Endothelial cell of umbilical vein (primary cell): ENCODE measurements around the gene ALDH1A3. TPM values are rescaled to one million over a fixed set of nuclear protein-coding genes. Genes with fewer than 3 reads are reported as not detected.

Experiments
- BruUV-seq: library from RNA; stranded (reverse); fragments of 400-500 nt; replicated peaks from 2 replicates; lab custom pipeline; 2021; lab: Mats Ljungman, UMichigan
- CTCF ChIA-PET: fragments of 300-600, 350-600 bp; sonication (Branson Sonifier 250); formaldehyde crosslinking; loops from one replicate; lab custom pipeline; 2021; ENCODE audit warnings: antibody characterized with exemption, inconsistent platforms; lab: Charles Lee
- POLR2A ChIA-PET: fragments of 300-600, 350-600 bp; sonication (Branson Sonifier 250); formaldehyde crosslinking; loops from one replicate; lab custom pipeline; 2021; ENCODE audit warnings: antibody characterized with exemption, inconsistent platforms; lab: Charles Lee
- DNase-seq: peaks from one replicate; pipeline ENCODE4 v3.0.0-alpha.2; 2011; ENCODE audit warnings: low read depth, low spot score
- FAIRE-seq: peaks from 2 replicates; lab custom pipeline; 2011; peaks lifted over from hg19 to GRCh38; lab: Jason Lieb, UNC
- H2AFZ ChIP-seq: 2 replicates; pipeline ENCODE4 v1.6.0; 2012; ENCODE audit warnings: low read depth, low read length, control low read depth, inconsistent platforms
- H3K27ac ChIP-seq: 2 replicates; pipeline ENCODE4 v1.5.1; 2011; ENCODE audit warnings: low read depth, mild to moderate bottlenecking, control low read depth, low read length, moderate library complexity; ENCODE audit not compliant: insufficient read depth
- H3K27me3 ChIP-seq, 2 experiments: 2 replicates each; pipeline versions ENCODE4 v1.6.0 to v1.6.1; 2011; ENCODE audit warnings: low read length in 2 of 2, mixed read lengths in 1 of 2; ENCODE audit not compliant: control insufficient read depth in 2 of 2, insufficient read depth in 2 of 2
- H3K36me3 ChIP-seq, 2 experiments: 2 replicates in 1 of 2; 3 replicates in 1 of 2; pipeline ENCODE4 v1.5.1; 2011; ENCODE audit warnings: low read length in 2 of 2, mild to moderate bottlenecking in 1 of 2, moderate library complexity in 1 of 2; ENCODE audit not compliant: control insufficient read depth in 2 of 2, insufficient read depth in 2 of 2; ENCODE audit errors: extremely low read depth in 1 of 2
- H3K4me1 ChIP-seq: 3 replicates; pipeline ENCODE4 v1.5.1; 2011; ENCODE audit warnings: mild to moderate bottlenecking, low read length; ENCODE audit not compliant: control insufficient read depth, insufficient read depth; ENCODE audit errors: extremely low read depth
- H3K4me2 ChIP-seq: 2 replicates; pipeline ENCODE4 v1.6.1; 2011; ENCODE audit warnings: low read length, control low read depth, mixed read lengths; ENCODE audit not compliant: insufficient read depth
- H3K4me3 ChIP-seq, 3 experiments: fragments of 200-600 bp in 1 of 3; sonication (generic), shearing (Covaris generic) in 1 of 3; replicated peaks in 1 of 3; 2 replicates each; pipeline ENCODE4 v1.5.1; 2011 to 2016; ENCODE audit warnings: control low read depth in 3 of 3, low read length in 3 of 3, mild to moderate bottlenecking in 2 of 3, inconsistent platforms in 1 of 3, low read depth in 1 of 3, moderate library complexity in 1 of 3; ENCODE audit not compliant: insufficient read depth in 1 of 3
- H3K79me2 ChIP-seq: 2 replicates; pipeline ENCODE4 v1.6.0; 2012; ENCODE audit warnings: low read length, inconsistent platforms; ENCODE audit not compliant: control insufficient read depth, insufficient read depth
- H3K9ac ChIP-seq: replicated peaks from 2 replicates; pipeline ENCODE3; 2011; ENCODE audit warnings: low read length, control low read depth; ENCODE audit not compliant: insufficient read depth; ENCODE audit errors: extremely low read depth
- H3K9me1 ChIP-seq: replicated peaks from 3 replicates; pipeline ENCODE4 v1.6.0; 2011; ENCODE audit warnings: mild to moderate bottlenecking, low read length; ENCODE audit not compliant: control insufficient read depth, insufficient read depth; ENCODE audit errors: extremely low read depth
- H3K9me3 ChIP-seq: replicated peaks from 2 replicates; pipeline ENCODE4 v1.5.1; 2012; ENCODE audit warnings: low read length, inconsistent platforms; ENCODE audit not compliant: control insufficient read depth, insufficient read depth
- H4K20me1 ChIP-seq: replicated peaks from 2 replicates; pipeline ENCODE3; 2011; ENCODE audit warnings: mild to moderate bottlenecking, low read length; ENCODE audit not compliant: control insufficient read depth, insufficient read depth; ENCODE audit errors: extremely low read depth
- CTCF ChIP-seq, 2 donors: IDR thresholded peaks; 1 replicate in 1 of 2; 2 replicates in 1 of 2; pipeline ENCODE4 v1.5.1; 2011; ENCODE audit warnings: low read length in 2 of 2, mild to moderate bottlenecking in 2 of 2, moderate library complexity in 2 of 2, control low read depth in 1 of 2, inconsistent platforms in 1 of 2, low read depth in 1 of 2; ENCODE audit not compliant: insufficient read depth in 1 of 2; ENCODE audit errors: extremely low read depth in 1 of 2
- EZH2 ChIP-seq: IDR thresholded peaks from 2 replicates; pipeline ENCODE4 v1.6.1; 2012; ENCODE audit warnings: borderline replicate concordance, low read depth, mild to moderate bottlenecking, moderate library complexity, low read length, inconsistent platforms; ENCODE audit not compliant: severe bottlenecking
- FOS ChIP-seq: IDR thresholded peaks from 2 replicates; pipeline ENCODE4 v1.6.1; 2011; ENCODE audit warnings: mild to moderate bottlenecking, low read length, moderate library complexity, borderline replicate concordance; ENCODE audit not compliant: insufficient read depth
- GATA2 ChIP-seq: IDR thresholded peaks from 2 replicates; pipeline ENCODE4 v1.7.0; 2011; ENCODE audit warnings: low read depth, mild to moderate bottlenecking, moderate library complexity, mixed read lengths, low read length; ENCODE audit not compliant: insufficient read length, insufficient read depth
- JUN ChIP-seq: IDR thresholded peaks from 2 replicates; pipeline ENCODE4 v1.6.1; 2011; ENCODE audit warnings: borderline replicate concordance, low read depth; ENCODE audit not compliant: insufficient read length, insufficient read depth
- MAX ChIP-seq: IDR thresholded peaks from 2 replicates; pipeline ENCODE4 v1.6.1; 2011; ENCODE audit not compliant: insufficient read depth, insufficient read length
- MYC ChIP-seq: IDR thresholded peaks from one replicate; pipeline ENCODE4 v1.6.1; 2011; ENCODE audit warnings: mild to moderate bottlenecking, low read depth, low read length
- POLR2A ChIP-seq: IDR thresholded peaks from 2 replicates; pipeline ENCODE4 v1.6.1; 2012; ENCODE audit warnings: low read depth, mild to moderate bottlenecking, control low read depth, low read length
- POLR2AphosphoS5 ChIP-seq: IDR thresholded peaks from 2 replicates; pipeline ENCODE4 v1.6.1; 2012; ENCODE audit warnings: low read depth, mild to moderate bottlenecking, control low read depth, low read length, moderate library complexity; ENCODE audit not compliant: insufficient read depth
- dilution Hi-C: fragments of 300-500 bp; cut with MboI; formaldehyde crosslinking; loops from one replicate; pipeline ENCODE4 v1.15.0; 2019; ENCODE audit warnings: low sequenced_read_pairs; ENCODE audit not compliant: extremely low pct_ligation_motif_present
- intact Hi-C: fragments of 100-400 bp; cut with micrococcal nuclease; formaldehyde crosslinking; loops from one replicate; pipeline ENCODE4 v1.10.0; 2022
- polyA plus RNA-seq, 4 experiments: library from polyadenylated mRNA; depleted of rRNA in 3 of 4; stranded (reverse) in 3 of 4; unstranded in 1 of 4; fragments of >200 nt; gene quantifications; 2 replicates each; pipeline versions ENCODE4 v1.2.1 to v1.2.3, GENCODE V29; 2011 to 2012; ENCODE audit warnings: missing spikeins in 1 of 4
- total RNA-seq: library from RNA; stranded (reverse); gene quantifications from 2 replicates; pipeline ENCODE4 v1.2.3, GENCODE V29; 2021

Gene ALDH1A3
- total and polyA plus RNA-seq, 2 donors (not counting 3 experiments of a cell fraction or from before 2014, with no cell fraction given): 2.8 to 5.8 TPM

GRCh38 chr15:100891307-100892012 is 11.8 kb downstream of the ALDH1A3 start:
- Histone ChIP-seq H3K4me3 (no peak overlapping the region), H3K36me3 (no peaks in the 10 kb centered on the region), H3K79me2 (no peaks in the 10 kb centered on the region), H3K27me3 (no peaks in the 10 kb centered on the region), H2AFZ (peak overlapping the region; percentile 75), H3K27ac (no peak overlapping the region), H3K4me2 (peak overlapping the region; percentile 28), H3K9me3 (no peaks in the 10 kb centered on the region), H4K20me1 (no peaks in the 10 kb centered on the region), H3K4me1 (peaks cover 35% of the 10 kb centered on the region), H3K9ac (no peak overlapping the region), H3K9me1 (no peaks in the 10 kb centered on the region)
- BruUV-seq: no TSS peak
- dilution Hi-C loops (no loop called here), intact Hi-C loops (no loop called here)
- ChIA-PET CTCF (interaction anchor here (0.8 to 2.5 kb wide), 4 partner anchors 20 to 116 kb away, joined by 3 to 9 read pairs (median 4); partner anchors contain the start of gene LRRK1), POLR2A (no interaction called here)
- DNase-seq: no peak
- peak; percentile 77 for FAIRE-seq
- TF ChIP-seq POLR2AphosphoS5 (peak; percentile 18), CTCF (IDR thresholded peaks at IDR 0.05; ENCODE audit: extremely low read depth in 1 of 2, insufficient read depth in 1 of 2, low read depth in 1 of 2, low read length in 2 of 2) (peak in 1 of 2 donors; percentile 22), POLR2A (no peak)

- Histone ChIP-seq H3K9ac (no peak overlapping the region), H3K4me1 (peaks cover 35% of the 10 kb centered on the region), H3K27me3 (no peaks in the 10 kb centered on the region), H4K20me1 (no peaks in the 10 kb centered on the region), H2AFZ (peak overlapping the region; percentile 75), H3K4me2 (no peak overlapping the region), H3K9me1 (no peaks in the 10 kb centered on the region), H3K9me3 (no peaks in the 10 kb centered on the region), H3K27ac (no peak overlapping the region), H3K79me2 (no peaks in the 10 kb centered on the region), H3K4me3 (no peak overlapping the region), H3K36me3 (no peaks in the 10 kb centered on the region)
- FAIRE-seq: no peak
- dilution Hi-C loops: no loop called here
- BruUV-seq: no TSS peak
- CTCF ChIA-PET: interaction anchor here (1.1 to 2.5 kb wide), 3 partner anchors 20 to 27 kb away, joined by 3 to 9 read pairs (median 4); partner anchors contain the start of gene LRRK1
- intact Hi-C loops: no loop called here
- DNase-seq: no peak
- TF ChIP-seq POLR2A: no peak
- TF ChIP-seq JUN: no peak
- TF ChIP-seq POLR2AphosphoS5: no peak
- TF ChIP-seq MAX: no peak
- no peak for TF ChIP-seq CTCF (IDR thresholded peaks at IDR 0.05; ENCODE audit: extremely low read depth in 1 of 2, insufficient read depth in 1 of 2, low read depth in 1 of 2, low read length in 2 of 2)
- TF ChIP-seq FOS: no peak
- no peak for TF ChIP-seq EZH2
- no peak for TF ChIP-seq MYC
- no peak for TF ChIP-seq GATA2
- POLR2A ChIA-PET: no interaction called here
These were observed 12.4 kb downstream of the ALDH1A3 start for GRCh38 chr15:100892013-100892355.
